ENCODE data around the gene RXFP2. TPM values are rescaled to one million over a fixed set of nuclear protein-coding genes. Genes with fewer than 3 reads are reported as not detected.

The RXFP2 gene
- total RNA-seq, 5 donors from 2014 or later (not counting 1 experiment from before 2014, with no cell fraction given), result not detected

DNA sequence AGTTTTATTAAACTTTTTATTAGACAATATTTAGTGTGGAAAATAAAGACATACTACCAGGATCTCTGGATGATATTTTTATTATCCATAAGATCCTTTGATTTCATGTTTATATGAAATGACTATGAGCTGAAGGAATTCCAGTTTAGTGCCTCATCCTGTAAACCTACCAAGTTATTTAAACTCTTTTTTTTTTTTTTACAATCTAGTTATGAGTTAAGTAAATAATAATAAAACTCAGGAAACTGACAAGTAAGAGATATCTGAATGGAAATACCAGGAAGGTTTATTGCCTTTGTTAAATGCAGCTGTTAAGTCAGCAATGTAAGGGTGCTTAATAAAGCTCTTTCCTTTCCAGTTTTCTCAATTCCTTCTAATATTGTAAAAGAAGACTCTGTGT lies 53.9 kb downstream of the RXFP2 start:
- H3K27ac Mint-ChIP-seq, result no peak overlapping the region
- ChIA-PET POLR2A (no interaction called here), CTCF (interaction anchor here in 1 of 2 donors (0.6 kb wide), 1 partner anchor 52 kb away, joined by 5 read pairs; no protein-coding TSS in a partner anchor)
- Histone ChIP-seq H3K9me3 (no peaks in the 10 kb centered on the region), H3K4me1 (ENCODE audit: control insufficient read depth in 1 of 2, extremely low read depth in 1 of 2, insufficient read depth in 2 of 2, low read length in 2 of 2) (no peaks in the 10 kb centered on the region), H3K36me3 (ENCODE audit: control insufficient read depth in 2 of 2, extremely low read depth in 1 of 2, insufficient read depth in 1 of 2, low read length in 1 of 2) (no peaks in the 10 kb centered on the region), H3K27ac (ENCODE audit: low read length) (no peak overlapping the region), H3K4me3 (ENCODE audit: control insufficient read depth in 1 of 2, extremely low read depth in 1 of 2, low read length in 1 of 2) (no peak overlapping the region), H3K27me3 (replicated peaks in 1 of 2; ENCODE audit: control insufficient read depth in 2 of 2, extremely low read depth in 1 of 2, insufficient read depth in 2 of 2, low read length in 1 of 2) (no peaks in the 10 kb centered on the region)
- no peaks in the 10 kb centered on the region for H3K4me1 Mint-ChIP-seq
- no peak for ATAC-seq (replicated peaks in 1 of 4)
- no peak for DNase-seq
- no peak overlapping the region for H3K4me3 Mint-ChIP-seq
- H3K27me3 Mint-ChIP-seq, result peaks cover 0 to 12% of the 10 kb centered on the region in 2 donors
- no peaks in the 10 kb centered on the region for H3K36me3 Mint-ChIP-seq
- no peaks in the 10 kb centered on the region for H3K9me3 Mint-ChIP-seq

DNA sequence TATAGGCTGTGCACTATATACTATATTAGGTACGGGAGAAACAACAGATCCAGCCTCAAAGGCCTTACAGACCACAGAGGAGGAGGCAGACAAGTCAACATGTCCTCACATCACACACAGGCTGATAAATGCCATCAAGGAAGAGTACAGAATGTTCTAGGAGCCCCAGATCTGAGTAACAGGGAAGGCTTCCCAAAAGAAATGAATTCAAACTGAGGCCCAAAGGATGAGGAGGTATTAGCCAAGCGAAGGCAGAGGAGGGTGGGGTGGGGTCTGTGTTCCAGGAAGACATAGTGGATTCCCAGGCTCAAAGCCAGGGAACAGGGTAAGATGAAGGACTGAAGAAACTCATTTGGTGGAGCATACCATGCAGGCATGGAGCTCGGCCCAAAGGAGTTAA lies 55.1 kb downstream of the RXFP2 start:
- H3K9me3 ChIP-seq, result no peaks in the 10 kb centered on the region
- POLR2A ChIA-PET, result no interaction called here
- H3K27ac Mint-ChIP-seq, result no peak overlapping the region
- no peaks in the 10 kb centered on the region for H3K4me1 Mint-ChIP-seq
- H3K4me3 Mint-ChIP-seq, result no peak overlapping the region
- H3K4me1 ChIP-seq (ENCODE audit: control insufficient read depth in 1 of 2, extremely low read depth in 1 of 2, insufficient read depth in 2 of 2, low read length in 2 of 2), result no peaks in the 10 kb centered on the region
- no peaks in the 10 kb centered on the region for H3K36me3 Mint-ChIP-seq
- 60% methylated on average over 1 of the region's 3 CpGs for whole genome bisulfite sequencing (ENCODE audit: insufficient coverage)
- H3K27ac ChIP-seq (ENCODE audit: low read length), result no peak overlapping the region
- H3K36me3 ChIP-seq (ENCODE audit: control insufficient read depth in 2 of 2, extremely low read depth in 1 of 2, insufficient read depth in 1 of 2, low read length in 1 of 2), result no peaks in the 10 kb centered on the region
- DNase-seq, result no peak
- CTCF ChIA-PET, result no interaction called here
- ATAC-seq (replicated peaks in 1 of 4), result no peak
- no peaks in the 10 kb centered on the region for H3K9me3 Mint-ChIP-seq
- H3K27me3 Mint-ChIP-seq, result peaks cover 3 to 10% of the 10 kb centered on the region in 2 donors
- H3K27me3 ChIP-seq (replicated peaks in 1 of 2; ENCODE audit: control insufficient read depth in 2 of 2, extremely low read depth in 1 of 2, insufficient read depth in 2 of 2, low read length in 1 of 2), result no peaks in the 10 kb centered on the region
- no peak overlapping the region for H3K4me3 ChIP-seq (ENCODE audit: control insufficient read depth in 1 of 2, extremely low read depth in 1 of 2, low read length in 1 of 2)

DNA sequence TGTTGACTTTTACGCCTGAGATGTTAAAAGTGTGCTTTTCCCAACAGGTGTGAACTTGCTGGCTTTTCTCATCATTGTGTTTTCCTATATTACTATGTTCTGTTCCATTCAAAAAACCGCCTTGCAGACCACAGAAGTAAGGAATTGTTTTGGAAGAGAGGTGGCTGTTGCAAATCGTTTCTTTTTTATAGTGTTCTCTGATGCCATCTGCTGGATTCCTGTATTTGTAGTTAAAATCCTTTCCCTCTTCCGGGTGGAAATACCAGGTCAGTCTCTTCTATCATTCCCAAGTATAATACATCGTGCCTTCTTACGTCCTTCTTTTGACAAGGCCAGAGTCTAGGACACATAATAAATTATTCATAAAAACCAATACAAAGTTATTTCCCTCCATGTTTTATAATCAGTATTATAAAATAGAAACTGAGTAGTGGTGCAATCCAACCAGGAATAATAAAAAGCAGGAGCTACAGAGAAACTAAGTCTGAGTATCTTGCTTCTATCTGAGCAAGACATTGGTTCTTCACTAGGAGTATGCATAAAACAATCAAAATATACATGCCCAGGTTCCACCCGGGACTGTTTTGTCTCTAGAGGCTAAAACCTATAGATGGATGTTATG lies 57.9 kb downstream of the RXFP2 start:
- no peak overlapping the region for H3K27ac Mint-ChIP-seq
- peaks cover 3 to 10% of the 10 kb centered on the region in 2 donors for H3K27me3 Mint-ChIP-seq
- POLR2A ChIA-PET, result no interaction called here
- no peaks in the 10 kb centered on the region for H3K36me3 ChIP-seq (ENCODE audit: control insufficient read depth in 2 of 2, extremely low read depth in 1 of 2, insufficient read depth in 1 of 2, low read length in 1 of 2)
- no peaks in the 10 kb centered on the region for H3K27me3 ChIP-seq (replicated peaks in 1 of 2; ENCODE audit: control insufficient read depth in 2 of 2, extremely low read depth in 1 of 2, insufficient read depth in 2 of 2, low read length in 1 of 2)
- ATAC-seq (replicated peaks in 1 of 4), result no peak
- WGBS (ENCODE audit: insufficient coverage), result no CpG with 5 or more reads among the region's 7 CpGs
- H3K9me3 Mint-ChIP-seq, result no peaks in the 10 kb centered on the region
- no peak overlapping the region for H3K27ac ChIP-seq (ENCODE audit: low read length)
- CTCF ChIA-PET, result no interaction called here
- H3K4me1 Mint-ChIP-seq, result peaks cover 0 to 9% (median 3%) of the 10 kb centered on the region in 3 donors
- H3K4me3 Mint-ChIP-seq, result no peak overlapping the region
- DNase-seq, result no peak
- no peaks in the 10 kb centered on the region for H3K36me3 Mint-ChIP-seq
- no peaks in the 10 kb centered on the region for H3K9me3 ChIP-seq
- no peak overlapping the region for H3K4me3 ChIP-seq (ENCODE audit: control insufficient read depth in 1 of 2, extremely low read depth in 1 of 2, low read length in 1 of 2)
- H3K4me1 ChIP-seq (ENCODE audit: control insufficient read depth in 1 of 2, extremely low read depth in 1 of 2, insufficient read depth in 2 of 2, low read length in 2 of 2), result peaks cover 0 to under 1% of the 10 kb centered on the region in 2 experiments

DNA sequence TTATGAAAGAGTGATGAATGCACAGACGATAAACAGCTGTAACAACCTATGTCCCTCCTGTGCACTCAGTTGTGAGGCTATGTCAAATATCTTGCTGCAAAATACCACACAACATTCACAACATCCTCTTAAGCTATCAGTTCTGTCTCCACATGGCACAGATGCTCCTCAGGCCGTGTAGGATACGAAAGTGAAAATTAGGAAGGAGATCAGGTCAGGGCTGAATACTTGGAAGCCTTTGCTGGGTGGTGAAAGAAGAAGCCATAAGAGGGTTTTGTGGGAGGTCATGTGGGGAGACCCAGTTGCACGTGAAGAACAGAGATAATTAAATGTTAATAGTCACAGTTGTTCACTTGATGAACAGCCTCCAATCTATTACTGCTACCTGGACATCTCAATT lies 58.9 kb downstream of the RXFP2 start:
- Histone ChIP-seq H3K4me1 (ENCODE audit: control insufficient read depth in 1 of 2, extremely low read depth in 1 of 2, insufficient read depth in 2 of 2, low read length in 2 of 2) (peaks cover 0 to 3% of the 10 kb centered on the region in 2 experiments), H3K4me3 (ENCODE audit: control insufficient read depth in 1 of 2, extremely low read depth in 1 of 2, low read length in 1 of 2) (no peak overlapping the region), H3K27ac (ENCODE audit: low read length) (no peak overlapping the region), H3K27me3 (replicated peaks in 1 of 2; ENCODE audit: control insufficient read depth in 2 of 2, extremely low read depth in 1 of 2, insufficient read depth in 2 of 2, low read length in 1 of 2) (no peaks in the 10 kb centered on the region), H3K36me3 (ENCODE audit: control insufficient read depth in 2 of 2, extremely low read depth in 1 of 2, insufficient read depth in 1 of 2, low read length in 1 of 2) (no peaks in the 10 kb centered on the region), H3K9me3 (no peaks in the 10 kb centered on the region)
- ATAC-seq (replicated peaks in 1 of 4) (no peak), DNase-seq (no peak)
- ChIA-PET CTCF (no interaction called here), POLR2A (no interaction called here)
- H3K9me3 Mint-ChIP-seq, result no peaks in the 10 kb centered on the region
- H3K4me3 Mint-ChIP-seq, result no peak overlapping the region
- peaks cover 3 to 10% of the 10 kb centered on the region in 2 donors for H3K27me3 Mint-ChIP-seq
- no peaks in the 10 kb centered on the region for H3K36me3 Mint-ChIP-seq
- no CpG with 5 or more reads among the region's 4 CpGs for WGBS (ENCODE audit: insufficient coverage)
- no peak overlapping the region for H3K27ac Mint-ChIP-seq
- peaks cover 0 to 15% (median 4%) of the 10 kb centered on the region in 3 donors for H3K4me1 Mint-ChIP-seq

DNA sequence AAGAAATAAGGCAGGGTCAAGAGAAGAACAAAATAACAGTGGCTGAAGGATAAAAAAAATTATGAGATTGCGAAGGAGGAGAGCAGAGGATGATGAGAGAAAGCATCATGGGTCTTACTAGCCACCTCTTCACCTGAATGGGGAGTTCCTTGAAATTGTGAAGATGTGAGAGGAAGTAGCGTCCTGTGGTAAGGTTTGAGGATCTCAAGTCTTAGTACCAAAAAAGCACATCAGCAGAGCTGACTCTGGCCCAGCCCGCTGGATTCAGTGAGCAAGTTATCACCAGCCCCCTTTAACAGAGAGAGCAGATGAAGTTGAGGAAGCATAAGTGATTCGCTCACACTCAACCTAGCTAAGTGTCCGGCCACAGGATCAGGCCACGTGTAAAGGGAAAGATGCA lies 61.8 kb downstream of the RXFP2 start:
- no peaks in the 10 kb centered on the region for H3K36me3 Mint-ChIP-seq
- no peak overlapping the region for H3K27ac ChIP-seq (ENCODE audit: low read length)
- no peaks in the 10 kb centered on the region for H3K9me3 Mint-ChIP-seq

DNA sequence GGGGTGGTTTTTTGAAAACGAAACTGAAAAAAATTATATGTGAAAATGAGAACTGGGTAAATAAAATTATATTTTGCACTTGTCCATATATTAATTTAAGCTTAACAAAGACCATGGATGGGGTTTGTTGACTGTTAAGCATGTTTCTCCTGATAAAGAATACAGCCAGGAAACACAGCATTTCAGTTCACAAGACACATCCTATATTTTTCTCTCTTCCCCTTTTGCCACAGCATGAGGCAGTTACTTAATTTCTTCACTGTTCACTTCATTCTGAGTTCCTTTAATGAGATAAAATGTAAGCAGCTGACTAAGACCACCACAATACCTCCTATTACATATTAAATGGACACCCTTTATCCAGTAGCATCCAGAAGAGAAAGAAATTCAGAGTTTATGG lies 64.0 kb downstream of the RXFP2 start:
- Histone ChIP-seq H3K4me1 (ENCODE audit: control insufficient read depth in 1 of 2, extremely low read depth in 1 of 2, insufficient read depth in 2 of 2, low read length in 2 of 2) (peaks cover 0 to 14% of the 10 kb centered on the region in 2 experiments), H3K27me3 (replicated peaks in 1 of 2; ENCODE audit: control insufficient read depth in 2 of 2, extremely low read depth in 1 of 2, insufficient read depth in 2 of 2, low read length in 1 of 2) (no peaks in the 10 kb centered on the region), H3K27ac (ENCODE audit: low read length) (no peak overlapping the region), H3K36me3 (ENCODE audit: control insufficient read depth in 2 of 2, extremely low read depth in 1 of 2, insufficient read depth in 1 of 2, low read length in 1 of 2) (no peaks in the 10 kb centered on the region), H3K9me3 (no peaks in the 10 kb centered on the region), H3K4me3 (ENCODE audit: control insufficient read depth in 1 of 2, extremely low read depth in 1 of 2, low read length in 1 of 2) (no peak overlapping the region)
- DNase-seq (no peak), ATAC-seq (replicated peaks in 1 of 4) (no peak)
- ChIA-PET CTCF (no interaction called here), POLR2A (no interaction called here)
- H3K4me3 Mint-ChIP-seq, result no peak overlapping the region
- H3K36me3 Mint-ChIP-seq, result no peaks in the 10 kb centered on the region
- no CpG with 5 or more reads among the region's 1 CpG for WGBS (ENCODE audit: insufficient coverage)
- peaks cover 0 to 45% (median 12%) of the 10 kb centered on the region in 3 donors for H3K4me1 Mint-ChIP-seq
- peaks cover 3% of the 10 kb centered on the region in 2 donors for H3K27me3 Mint-ChIP-seq
- peak overlapping the region; percentile 50 to 74 for H3K27ac Mint-ChIP-seq
- no peaks in the 10 kb centered on the region for H3K9me3 Mint-ChIP-seq

More for the DNA sequence above, 61.8 kb downstream of the RXFP2 start:
- no peak for ATAC-seq (replicated peaks in 1 of 4)
- Mint-ChIP-seq H3K4me1 (peaks cover 0 to 31% (median 5%) of the 10 kb centered on the region in 3 donors), H3K27me3 (peaks cover 3 to 7% of the 10 kb centered on the region in 2 donors), H3K4me3 (no peak overlapping the region), H3K27ac (no peak overlapping the region)
- ChIA-PET POLR2A (no interaction called here), CTCF (no interaction called here)
- DNase-seq, result no peak
- WGBS (ENCODE audit: insufficient coverage), result 89% methylated on average over 3 of the region's 6 CpGs
- H3K9me3 ChIP-seq, result no peaks in the 10 kb centered on the region
- no peaks in the 10 kb centered on the region for H3K36me3 ChIP-seq (ENCODE audit: control insufficient read depth in 2 of 2, extremely low read depth in 1 of 2, insufficient read depth in 1 of 2, low read length in 1 of 2)
- H3K27me3 ChIP-seq (replicated peaks in 1 of 2; ENCODE audit: control insufficient read depth in 2 of 2, extremely low read depth in 1 of 2, insufficient read depth in 2 of 2, low read length in 1 of 2), result no peaks in the 10 kb centered on the region
- no peak overlapping the region for H3K4me3 ChIP-seq (ENCODE audit: control insufficient read depth in 1 of 2, extremely low read depth in 1 of 2, low read length in 1 of 2)
- H3K4me1 ChIP-seq (ENCODE audit: control insufficient read depth in 1 of 2, extremely low read depth in 1 of 2, insufficient read depth in 2 of 2, low read length in 2 of 2), result peaks cover 0 to 3% of the 10 kb centered on the region in 2 experiments

All from T-cell (primary cell).